Activated naive CD8-positive, alpha-beta T cell treated with anti-CD3 and anti-CD28 coated beads, Interleukin-2, amount 10 ng/mL, durations not matched to agents 7 days and 5 days (primary cell): Measurements from ENCODE around the gene OPRM1. TPM values are rescaled to one million over a fixed set of nuclear protein-coding genes. Genes with fewer than 3 reads are reported as not detected.
A peak's percentile ranks its signal among the peaks of the same experiment; 100 is the strongest.

Source experiments
- ATAC-seq: fragments of 150-1000 bp; cut with Tn5 transposase; one replicate; pipeline ENCODE4 v1.10.0; 2021; ENCODE audit warnings: low read depth, moderate library complexity
- POLR2A ChIA-PET: fragments of 350-600 bp; sonication (Branson Sonifier 250); formaldehyde crosslinking; loops from one replicate; lab custom pipeline; 2021; ENCODE audit warnings: antibody characterized with exemption; lab: Charles Lee
- DNase-seq: peaks from one replicate; pipeline ENCODE4 v3.0.0; 2021
- H3K27ac Mint-ChIP-seq: one replicate; pipeline ENCODE4 v1.8.0; 2022; ENCODE audit warnings: mild to moderate bottlenecking, mixed read lengths
- H3K27me3 Mint-ChIP-seq: one replicate; pipeline ENCODE4 v1.8.0; 2022; ENCODE audit warnings: mild to moderate bottlenecking, moderate library complexity, mixed read lengths
- H3K36me3 Mint-ChIP-seq: one replicate; pipeline ENCODE4 v1.8.0; 2021; ENCODE audit warnings: mild to moderate bottlenecking, mixed read lengths
- H3K4me1 Mint-ChIP-seq: one replicate; pipeline ENCODE4 v1.8.0; 2021; ENCODE audit warnings: mixed read lengths
- H3K4me3 Mint-ChIP-seq: one replicate; pipeline ENCODE4 v1.8.0; 2022; ENCODE audit warnings: mild to moderate bottlenecking, moderate library complexity, mixed read lengths
- H3K9me3 Mint-ChIP-seq: one replicate; pipeline ENCODE4 v1.8.0; 2021; ENCODE audit warnings: mixed read lengths
- total RNA-seq, 2 experiments: library from RNA; stranded (reverse); gene quantifications; one replicate each; pipeline ENCODE4 v1.2.3, GENCODE V29; 2021

Gene OPRM1
- not detected for total RNA-seq

GRCh38 chr6:154039231-154039842 lies at the start of gene OPRM1:
OPRM1 (plus strand) TSS chr6:154039240; CDS start chr6:154039545, 305 bp downstream.
- ATAC-seq (peak; percentile 65), DNase-seq (peak; percentile 70)
- no peaks in the 10 kb centered on the region for H3K36me3 Mint-ChIP-seq
- no peak within 1 kb of the TSS for H3K27ac Mint-ChIP-seq
- no peak within 1 kb of the TSS for H3K4me3 Mint-ChIP-seq
- H3K9me3 Mint-ChIP-seq, result no peaks in the 10 kb centered on the region
- H3K4me1 Mint-ChIP-seq, result no peaks in the 10 kb centered on the region
- POLR2A ChIA-PET, result no interaction called here
- H3K27me3 Mint-ChIP-seq, result peaks cover 18% of the 10 kb centered on the region

- H3K27ac Mint-ChIP-seq, result no peak overlapping the region
- H3K9me3 Mint-ChIP-seq, result no peaks in the 10 kb centered on the region
- DNase-seq (no peak), ATAC-seq (no peak)
- no peaks in the 10 kb centered on the region for H3K4me1 Mint-ChIP-seq
- H3K4me3 Mint-ChIP-seq, result no peak overlapping the region
- H3K27me3 Mint-ChIP-seq, result no peaks in the 10 kb centered on the region
- no peaks in the 10 kb centered on the region for H3K36me3 Mint-ChIP-seq
- POLR2A ChIA-PET, result no interaction called here
Measured at GRCh38 chr6:153989989-153990388, 49.1 kb upstream of the OPRM1 start.

- ATAC-seq, result no peak
- H3K9me3 Mint-ChIP-seq, result no peaks in the 10 kb centered on the region
Measured at GRCh38 chr6:153994004-153994403, 45.0 kb upstream of the OPRM1 start.

GRCh38 chr6:153994811-153995210 lies 44.2 kb upstream of the OPRM1 start:
- DNase-seq (no peak), ATAC-seq (no peak)
- H3K36me3 Mint-ChIP-seq, result no peaks in the 10 kb centered on the region
- POLR2A ChIA-PET, result no interaction called here
- no peaks in the 10 kb centered on the region for H3K4me1 Mint-ChIP-seq
- no peaks in the 10 kb centered on the region for H3K9me3 Mint-ChIP-seq
- peaks cover 2% of the 10 kb centered on the region for H3K27me3 Mint-ChIP-seq
- no peak overlapping the region for H3K4me3 Mint-ChIP-seq
- no peak overlapping the region for H3K27ac Mint-ChIP-seq

More at GRCh38 chr6:153994004-153994403, 45.0 kb upstream of the OPRM1 start:
- Mint-ChIP-seq H3K4me3 (no peak overlapping the region), H3K27ac (no peak overlapping the region), H3K36me3 (no peaks in the 10 kb centered on the region), H3K27me3 (peaks cover 2% of the 10 kb centered on the region), H3K4me1 (no peaks in the 10 kb centered on the region)
- no peak for DNase-seq
- POLR2A ChIA-PET, result no interaction called here

GRCh38 chr6:153997221-153997620 lies 41.8 kb upstream of the OPRM1 start:
- Mint-ChIP-seq H3K27me3 (peaks cover 2% of the 10 kb centered on the region), H3K9me3 (no peaks in the 10 kb centered on the region), H3K36me3 (no peaks in the 10 kb centered on the region), H3K27ac (no peak overlapping the region), H3K4me3 (no peak overlapping the region), H3K4me1 (no peaks in the 10 kb centered on the region)
- DNase-seq (no peak), ATAC-seq (no peak)
- POLR2A ChIA-PET, result no interaction called here

GRCh38 chr6:154001494-154002285 lies 37.4 kb upstream of the OPRM1 start:
- Mint-ChIP-seq H3K36me3 (no peaks in the 10 kb centered on the region), H3K27me3 (peaks cover 2% of the 10 kb centered on the region), H3K4me3 (no peak overlapping the region), H3K4me1 (no peaks in the 10 kb centered on the region), H3K27ac (no peak overlapping the region), H3K9me3 (no peaks in the 10 kb centered on the region)
- POLR2A ChIA-PET, result no interaction called here
- DNase-seq (no peak), ATAC-seq (no peak)

- Mint-ChIP-seq H3K36me3 (no peaks in the 10 kb centered on the region), H3K9me3 (no peaks in the 10 kb centered on the region), H3K4me3 (no peak overlapping the region), H3K27me3 (no peaks in the 10 kb centered on the region), H3K27ac (no peak overlapping the region), H3K4me1 (no peaks in the 10 kb centered on the region)
- POLR2A ChIA-PET, result no interaction called here
- ATAC-seq (no peak), DNase-seq (no peak)
Measured at GRCh38 chr6:154002894-154003293, 36.1 kb upstream of the OPRM1 start.

GRCh38 chr6:154010371-154010770 lies 28.7 kb upstream of the OPRM1 start:
- no peak overlapping the region for H3K27ac Mint-ChIP-seq
- H3K4me1 Mint-ChIP-seq, result no peaks in the 10 kb centered on the region
- no peaks in the 10 kb centered on the region for H3K9me3 Mint-ChIP-seq
- no peaks in the 10 kb centered on the region for H3K36me3 Mint-ChIP-seq
- ATAC-seq, result no peak
- POLR2A ChIA-PET, result no interaction called here
- no peak overlapping the region for H3K4me3 Mint-ChIP-seq
- no peak for DNase-seq
- H3K27me3 Mint-ChIP-seq, result no peaks in the 10 kb centered on the region

- ATAC-seq (no peak), DNase-seq (no peak)
- Mint-ChIP-seq H3K4me3 (no peak overlapping the region), H3K36me3 (no peaks in the 10 kb centered on the region), H3K27ac (no peak overlapping the region), H3K4me1 (no peaks in the 10 kb centered on the region), H3K9me3 (no peaks in the 10 kb centered on the region), H3K27me3 (no peaks in the 10 kb centered on the region)
- POLR2A ChIA-PET, result no interaction called here
Measured at GRCh38 chr6:154012852-154013251, 26.2 kb upstream of the OPRM1 start.

GRCh38 chr6:154017786-154018185 lies 21.3 kb upstream of the OPRM1 start:
- Mint-ChIP-seq H3K27me3 (no peaks in the 10 kb centered on the region), H3K27ac (no peak overlapping the region), H3K4me3 (no peak overlapping the region), H3K4me1 (no peaks in the 10 kb centered on the region), H3K36me3 (no peaks in the 10 kb centered on the region), H3K9me3 (peaks cover under 1% of the 10 kb centered on the region)
- POLR2A ChIA-PET, result no interaction called here
- ATAC-seq (no peak), DNase-seq (no peak)

- no peak for ATAC-seq
- Mint-ChIP-seq H3K4me3 (no peak overlapping the region), H3K9me3 (peaks cover 1% of the 10 kb centered on the region), H3K27ac (no peak overlapping the region), H3K27me3 (no peaks in the 10 kb centered on the region), H3K4me1 (no peaks in the 10 kb centered on the region), H3K36me3 (no peaks in the 10 kb centered on the region)
- POLR2A ChIA-PET, result no interaction called here
- DNase-seq, result no peak
Measured at GRCh38 chr6:154030646-154031045, 8.4 kb upstream of the OPRM1 start.

GRCh38 chr6:154041001-154041400 lies 2.0 kb downstream of the OPRM1 start:
- Mint-ChIP-seq H3K4me1 (no peaks in the 10 kb centered on the region), H3K27ac (no peak overlapping the region), H3K4me3 (no peak overlapping the region), H3K9me3 (no peaks in the 10 kb centered on the region), H3K36me3 (no peaks in the 10 kb centered on the region), H3K27me3 (peaks cover 18% of the 10 kb centered on the region)
- DNase-seq (no peak), ATAC-seq (no peak)
- POLR2A ChIA-PET, result no interaction called here

- POLR2A ChIA-PET, result no interaction called here
Measured at GRCh38 chr6:154053141-154053540, 14.1 kb downstream of the OPRM1 start.

GRCh38 chr6:154056536-154056935 lies 17.5 kb downstream of the OPRM1 start:
- Mint-ChIP-seq H3K4me3 (no peak overlapping the region), H3K9me3 (peaks cover 1% of the 10 kb centered on the region), H3K4me1 (no peaks in the 10 kb centered on the region), H3K36me3 (no peaks in the 10 kb centered on the region), H3K27me3 (peaks cover 2% of the 10 kb centered on the region), H3K27ac (no peak overlapping the region)
- ATAC-seq (no peak), DNase-seq (no peak)
- POLR2A ChIA-PET, result no interaction called here

More at GRCh38 chr6:154053141-154053540, 14.1 kb downstream of the OPRM1 start:
- Mint-ChIP-seq H3K36me3 (no peaks in the 10 kb centered on the region), H3K27me3 (no peaks in the 10 kb centered on the region), H3K4me1 (no peaks in the 10 kb centered on the region), H3K27ac (no peak overlapping the region), H3K4me3 (no peak overlapping the region), H3K9me3 (peaks cover 3% of the 10 kb centered on the region)
- DNase-seq, result no peak
- ATAC-seq, result no peak
